Naive B cell (primary cell): Measurements from ENCODE around the gene ELF4. TPM values are rescaled to one million over a fixed set of nuclear protein-coding genes. Genes with fewer than 3 reads are reported as not detected.

ENCODE experiments used
- ATAC-seq, 2 donors: fragments of 150-1000 bp; cut with Tn5 transposase; 2 replicates each; pipeline ENCODE4 v1.10.0; 2021; ENCODE audit warnings: low read depth in 2 of 2, mild to moderate bottlenecking in 2 of 2, moderate library complexity in 2 of 2
- DNase-seq: peaks from one replicate; pipeline ENCODE4 v3.0.0; 2022
- H3K27ac Mint-ChIP-seq, 6 donors: one replicate each; pipeline ENCODE4 v1.8.0; 2020 to 2022; ENCODE audit warnings: mild to moderate bottlenecking in 6 of 6, mixed read lengths in 6 of 6, moderate library complexity in 5 of 6, inconsistent platforms in 2 of 6
- H3K27me3 Mint-ChIP-seq, 3 donors: one replicate each; pipeline ENCODE4 v1.8.0; 2021 to 2022; ENCODE audit warnings: mixed read lengths in 3 of 3, mild to moderate bottlenecking in 1 of 3
- H3K36me3 Mint-ChIP-seq, 2 donors: one replicate each; pipeline ENCODE4 v1.8.0; 2020 to 2022; ENCODE audit warnings: mixed read lengths in 2 of 2, inconsistent platforms in 1 of 2, mild to moderate bottlenecking in 1 of 2
- H3K4me1 Mint-ChIP-seq, 3 donors: one replicate each; pipeline ENCODE4 v1.8.0; 2020 to 2022; ENCODE audit warnings: mixed read lengths in 3 of 3, inconsistent platforms in 1 of 3, mild to moderate bottlenecking in 1 of 3, moderate library complexity in 1 of 3
- H3K4me3 Mint-ChIP-seq, 8 donors: one replicate each; pipeline ENCODE4 v1.8.0; 2020 to 2022; ENCODE audit warnings: mild to moderate bottlenecking in 8 of 8, mixed read lengths in 8 of 8, moderate library complexity in 8 of 8, inconsistent platforms in 2 of 8
- H3K9me3 Mint-ChIP-seq, 7 donors: one replicate each; pipeline ENCODE4 v1.8.0; 2020 to 2022; ENCODE audit warnings: mixed read lengths in 7 of 7, mild to moderate bottlenecking in 5 of 7, inconsistent platforms in 2 of 7, moderate library complexity in 1 of 7
- polyA plus RNA-seq, 6 donors: library from polyadenylated mRNA; unstranded; fragments of 300-500 nt; fragmentation: Illumina TruSeq; gene quantifications; one replicate each; pipeline ENCODE4 v1.2.3, GENCODE V29; 2021; ENCODE audit warnings: low read depth in 6 of 6

Gene ELF4
- polyA plus RNA-seq, 6 donors from 2014 or later: 8.7 to 15.4 (median 9.7) TPM

GRCh38 chrX:130071611-130072344, 38.5 kb downstream of the ELF4 start:
- Mint-ChIP-seq H3K27ac (peak overlapping the region in 2 of 6 donors; percentile 30 to 78), H3K27me3 (no peaks in the 10 kb centered on the region), H3K9me3 (peaks cover 0 to 3% (median 0%) of the 10 kb centered on the region in 7 donors), H3K4me3 (no peak overlapping the region), H3K36me3 (peaks cover 0 to 7% of the 10 kb centered on the region in 2 donors), H3K4me1 (peaks cover 0 to 3% (median 0%) of the 10 kb centered on the region in 3 donors)
- DNase-seq: no peak
- ATAC-seq: no peak

GRCh38 chrX:130066975-130067615, 43.2 kb downstream of the ELF4 start:
- Mint-ChIP-seq H3K4me3 (no peak overlapping the region), H3K36me3 (peaks cover 0 to 7% of the 10 kb centered on the region in 2 donors), H3K27me3 (no peaks in the 10 kb centered on the region), H3K27ac (peak overlapping the region in 3 of 6 donors; percentile 67 to 85 (median 70)), H3K4me1 (peaks cover 0 to 7% (median 4%) of the 10 kb centered on the region in 3 donors), H3K9me3 (no peaks in the 10 kb centered on the region)
- DNase-seq (no peak), ATAC-seq (no peak)

GRCh38 chrX:130060122-130061069, 49.9 kb downstream of the ELF4 start:
- DNase-seq (peak; percentile 78), ATAC-seq (peak; percentile 89 to 90)
- Mint-ChIP-seq H3K4me1 (peaks cover 4 to 6% (median 6%) of the 10 kb centered on the region in 3 donors), H3K4me3 (peak overlapping the region; percentile 65 to 92 (median 82)), H3K9me3 (no peaks in the 10 kb centered on the region), H3K27ac (peak overlapping the region in 3 of 6 donors; percentile 66 to 91 (median 76)), H3K36me3 (no peaks in the 10 kb centered on the region), H3K27me3 (no peaks in the 10 kb centered on the region)

- Mint-ChIP-seq H3K4me1 (peaks cover 0 to 6% (median 0%) of the 10 kb centered on the region in 3 donors), H3K27me3 (no peaks in the 10 kb centered on the region), H3K4me3 (peak overlapping the region in 1 of 8 donors; percentile 65), H3K9me3 (no peaks in the 10 kb centered on the region), H3K27ac (no peak overlapping the region), H3K36me3 (no peaks in the 10 kb centered on the region)
- ATAC-seq (no peak), DNase-seq (no peak)
Observed at GRCh38 chrX:130058652-130059051, 51.6 kb downstream of the ELF4 start.

- Mint-ChIP-seq H3K36me3 (no peaks in the 10 kb centered on the region), H3K9me3 (no peaks in the 10 kb centered on the region), H3K4me1 (peaks cover 0 to 6% (median 0%) of the 10 kb centered on the region in 3 donors), H3K27me3 (no peaks in the 10 kb centered on the region), H3K4me3 (no peak overlapping the region), H3K27ac (no peak overlapping the region)
- ATAC-seq: no peak
- DNase-seq: no peak
Observed at GRCh38 chrX:130057209-130057608, 53.1 kb downstream of the ELF4 start.

- DNase-seq: no peak
- Mint-ChIP-seq H3K27ac (peak overlapping the region in 1 of 6 donors; percentile 47), H3K4me1 (peaks cover 0 to 6% (median 0%) of the 10 kb centered on the region in 3 donors), H3K36me3 (no peaks in the 10 kb centered on the region), H3K27me3 (no peaks in the 10 kb centered on the region), H3K9me3 (no peaks in the 10 kb centered on the region), H3K4me3 (no peak overlapping the region)
- ATAC-seq: no peak
Observed at GRCh38 chrX:130055899-130056298, 54.4 kb downstream of the ELF4 start.

- no peak for DNase-seq
- Mint-ChIP-seq H3K9me3 (no peaks in the 10 kb centered on the region), H3K27me3 (no peaks in the 10 kb centered on the region), H3K36me3 (no peaks in the 10 kb centered on the region), H3K4me3 (no peak overlapping the region), H3K27ac (no peak overlapping the region), H3K4me1 (peaks cover 0 to 3% (median 0%) of the 10 kb centered on the region in 3 donors)
- ATAC-seq: no peak
Observed at GRCh38 chrX:130055103-130055502, 55.2 kb downstream of the ELF4 start.

GRCh38 chrX:130053236-130053635, 57.1 kb downstream of the ELF4 start:
- no peaks in the 10 kb centered on the region for H3K4me1 Mint-ChIP-seq
- DNase-seq (no peak), ATAC-seq (no peak)
- H3K36me3 Mint-ChIP-seq: no peaks in the 10 kb centered on the region
- no peaks in the 10 kb centered on the region for H3K27me3 Mint-ChIP-seq
- H3K9me3 Mint-ChIP-seq: no peaks in the 10 kb centered on the region
- H3K27ac Mint-ChIP-seq: no peak overlapping the region
- no peak overlapping the region for H3K4me3 Mint-ChIP-seq

GRCh38 chrX:130051176-130051845, 59.0 kb downstream of the ELF4 start:
- Mint-ChIP-seq H3K36me3 (no peaks in the 10 kb centered on the region), H3K27ac (no peak overlapping the region), H3K9me3 (peaks cover 0 to 2% (median 0%) of the 10 kb centered on the region in 7 donors), H3K4me3 (no peak overlapping the region), H3K27me3 (no peaks in the 10 kb centered on the region), H3K4me1 (no peaks in the 10 kb centered on the region)
- DNase-seq: no peak
- no peak for ATAC-seq

GRCh38 chrX:130049821-130050220, 60.5 kb downstream of the ELF4 start:
- no peak for ATAC-seq
- DNase-seq: no peak
- Mint-ChIP-seq H3K9me3 (peaks cover 0 to 2% (median 0%) of the 10 kb centered on the region in 7 donors), H3K4me3 (no peak overlapping the region), H3K27me3 (no peaks in the 10 kb centered on the region), H3K36me3 (no peaks in the 10 kb centered on the region), H3K4me1 (no peaks in the 10 kb centered on the region), H3K27ac (no peak overlapping the region)

- no peak overlapping the region for H3K27ac Mint-ChIP-seq
- DNase-seq: no peak
- ATAC-seq: no peak
- peaks cover 0 to 2% (median 0%) of the 10 kb centered on the region in 7 donors for H3K9me3 Mint-ChIP-seq
- H3K4me1 Mint-ChIP-seq: no peaks in the 10 kb centered on the region
- H3K36me3 Mint-ChIP-seq: no peaks in the 10 kb centered on the region
- no peaks in the 10 kb centered on the region for H3K27me3 Mint-ChIP-seq
- peak overlapping the region in 1 of 8 donors; percentile 14 for H3K4me3 Mint-ChIP-seq
Observed at GRCh38 chrX:130048686-130049222, 61.5 kb downstream of the ELF4 start.

GRCh38 chrX:130047416-130047815, 62.9 kb downstream of the ELF4 start:
- no peaks in the 10 kb centered on the region for H3K36me3 Mint-ChIP-seq
- H3K27me3 Mint-ChIP-seq: no peaks in the 10 kb centered on the region
- no peak for ATAC-seq
- DNase-seq: no peak
- H3K4me3 Mint-ChIP-seq: no peak overlapping the region
- H3K27ac Mint-ChIP-seq: no peak overlapping the region
- H3K9me3 Mint-ChIP-seq: peaks cover 0 to 2% (median 0%) of the 10 kb centered on the region in 7 donors
- H3K4me1 Mint-ChIP-seq: no peaks in the 10 kb centered on the region
